ENCODE data around the gene UBXN11. TPM values are rescaled to one million over a fixed set of nuclear protein-coding genes. Genes with fewer than 3 reads are reported as not detected.

The UBXN11 gene
- total RNA-seq, 6 donors from 2014 or later: 25.7 to 194 (median 62.5) TPM

DNA sequence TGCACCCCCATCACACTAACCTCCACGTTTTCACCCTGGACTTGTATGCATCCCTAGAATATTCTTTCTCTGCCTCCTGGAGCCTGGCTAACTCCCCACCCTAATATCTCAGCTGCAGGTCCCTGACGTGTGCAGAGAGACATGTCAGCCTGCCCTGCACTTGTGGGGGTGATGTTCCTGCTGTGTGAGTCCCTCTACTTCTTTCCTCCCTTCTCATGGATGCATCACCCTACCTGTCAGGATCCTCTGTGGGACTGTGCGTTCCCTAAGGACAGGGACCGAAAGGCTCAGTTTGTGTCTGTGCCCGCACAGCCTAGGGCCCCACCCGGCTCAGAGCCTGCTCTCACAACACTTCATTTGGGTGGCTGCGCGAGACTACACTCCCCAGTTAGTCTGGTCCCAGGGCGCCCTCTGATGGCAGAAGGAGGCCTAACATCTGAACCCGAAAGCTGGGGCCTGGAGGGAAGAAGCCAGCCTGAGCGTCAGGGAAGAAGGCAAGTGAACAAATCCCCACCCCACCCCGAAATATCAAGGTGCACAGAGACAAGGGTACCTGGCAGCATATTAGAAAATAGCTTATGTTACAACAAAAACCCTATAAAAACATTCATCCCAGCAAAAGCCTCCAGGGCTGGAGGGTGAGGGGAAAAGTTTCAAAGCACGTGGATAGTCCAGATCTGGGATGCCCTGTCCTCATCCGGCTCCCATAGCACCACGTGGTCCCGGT is 15.0 kb upstream of the UBXN11 start:
- H3K27ac ChIP-seq: peak overlapping the region in 2 of 4 donors; percentile 18 to 25
- no peaks in the 10 kb centered on the region for H3K9me3 ChIP-seq
- peak; percentile 91 to 94 for ATAC-seq (ENCODE audit: low FRiP score in 2 of 2)
- DNase-seq: peak in 1 of 2 donors; percentile 94
- TF ChIP-seq POLR2AphosphoS5 (IDR thresholded peaks at IDR 0.05): no peak
- TF ChIP-seq, protein P1, sequence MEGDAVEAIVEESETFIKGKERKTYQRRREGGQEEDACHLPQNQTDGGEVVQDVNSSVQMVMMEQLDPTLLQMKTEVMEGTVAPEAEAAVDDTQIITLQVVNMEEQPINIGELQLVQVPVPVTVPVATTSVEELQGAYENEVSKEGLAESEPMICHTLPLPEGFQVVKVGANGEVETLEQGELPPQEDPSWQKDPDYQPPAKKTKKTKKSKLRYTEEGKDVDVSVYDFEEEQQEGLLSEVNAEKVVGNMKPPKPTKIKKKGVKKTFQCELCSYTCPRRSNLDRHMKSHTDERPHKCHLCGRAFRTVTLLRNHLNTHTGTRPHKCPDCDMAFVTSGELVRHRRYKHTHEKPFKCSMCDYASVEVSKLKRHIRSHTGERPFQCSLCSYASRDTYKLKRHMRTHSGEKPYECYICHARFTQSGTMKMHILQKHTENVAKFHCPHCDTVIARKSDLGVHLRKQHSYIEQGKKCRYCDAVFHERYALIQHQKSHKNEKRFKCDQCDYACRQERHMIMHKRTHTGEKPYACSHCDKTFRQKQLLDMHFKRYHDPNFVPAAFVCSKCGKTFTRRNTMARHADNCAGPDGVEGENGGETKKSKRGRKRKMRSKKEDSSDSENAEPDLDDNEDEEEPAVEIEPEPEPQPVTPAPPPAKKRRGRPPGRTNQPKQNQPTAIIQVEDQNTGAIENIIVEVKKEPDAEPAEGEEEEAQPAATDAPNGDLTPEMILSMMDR (IDR thresholded peaks at IDR 0.05): peak; percentile 84 to 96 (median 94)
- TF ChIP-seq POLR2A (IDR thresholded peaks at IDR 0.05): no peak
- TF ChIP-seq EP300 (IDR thresholded peaks at IDR 0.05): no peak
- H3K27me3 ChIP-seq: no peaks in the 10 kb centered on the region
- no peak overlapping the region for H3K4me3 ChIP-seq
- peaks cover 10 to 21% (median 14%) of the 10 kb centered on the region in 4 donors for H3K4me1 ChIP-seq
- 14 to 20% methylated on average over 12 to 16 of the region's 16 CpGs for WGBS, 2 donors
- no peaks in the 10 kb centered on the region for H3K36me3 ChIP-seq

DNA sequence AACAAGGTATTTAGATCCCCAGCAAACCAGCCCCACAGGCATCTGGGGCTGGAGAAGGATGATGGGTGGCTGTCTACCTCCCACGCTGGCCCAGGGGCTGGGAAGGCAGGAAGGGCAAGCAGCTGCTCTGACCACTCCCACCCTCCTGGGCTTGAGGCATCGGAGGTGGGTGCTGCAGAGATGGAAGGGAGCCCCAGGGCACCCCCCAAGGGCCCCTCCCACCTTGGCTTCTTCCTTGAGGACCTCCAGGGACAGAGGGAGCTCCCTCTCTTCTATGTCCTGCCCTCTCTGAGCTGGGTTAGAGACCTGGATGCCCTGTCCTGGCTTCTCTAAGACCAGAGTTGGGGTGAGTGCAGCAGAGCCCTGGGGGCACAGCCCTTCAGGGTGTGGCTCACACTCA is 14.5 kb upstream of the UBXN11 start:
- DNase-seq (no peak), ATAC-seq (ENCODE audit: low FRiP score in 2 of 2) (peak in 1 of 2 donors; percentile 4)
- Histone ChIP-seq H3K27ac (peak overlapping the region in 2 of 4 donors; percentile 18 to 25), H3K36me3 (no peaks in the 10 kb centered on the region), H3K27me3 (no peaks in the 10 kb centered on the region), H3K9me3 (no peaks in the 10 kb centered on the region), H3K4me3 (no peak overlapping the region), H3K4me1 (peaks cover 10 to 21% (median 14%) of the 10 kb centered on the region in 4 donors)
- 60 to 79% methylated on average over 2 of the region's 2 CpGs for WGBS, 2 donors
- TF ChIP-seq EP300 (IDR thresholded peaks at IDR 0.05): no peak
- no peak for TF ChIP-seq POLR2AphosphoS5 (IDR thresholded peaks at IDR 0.05)
- no peak for TF ChIP-seq POLR2A (IDR thresholded peaks at IDR 0.05)
- TF ChIP-seq, protein P1 (IDR thresholded peaks at IDR 0.05): no peak

DNA sequence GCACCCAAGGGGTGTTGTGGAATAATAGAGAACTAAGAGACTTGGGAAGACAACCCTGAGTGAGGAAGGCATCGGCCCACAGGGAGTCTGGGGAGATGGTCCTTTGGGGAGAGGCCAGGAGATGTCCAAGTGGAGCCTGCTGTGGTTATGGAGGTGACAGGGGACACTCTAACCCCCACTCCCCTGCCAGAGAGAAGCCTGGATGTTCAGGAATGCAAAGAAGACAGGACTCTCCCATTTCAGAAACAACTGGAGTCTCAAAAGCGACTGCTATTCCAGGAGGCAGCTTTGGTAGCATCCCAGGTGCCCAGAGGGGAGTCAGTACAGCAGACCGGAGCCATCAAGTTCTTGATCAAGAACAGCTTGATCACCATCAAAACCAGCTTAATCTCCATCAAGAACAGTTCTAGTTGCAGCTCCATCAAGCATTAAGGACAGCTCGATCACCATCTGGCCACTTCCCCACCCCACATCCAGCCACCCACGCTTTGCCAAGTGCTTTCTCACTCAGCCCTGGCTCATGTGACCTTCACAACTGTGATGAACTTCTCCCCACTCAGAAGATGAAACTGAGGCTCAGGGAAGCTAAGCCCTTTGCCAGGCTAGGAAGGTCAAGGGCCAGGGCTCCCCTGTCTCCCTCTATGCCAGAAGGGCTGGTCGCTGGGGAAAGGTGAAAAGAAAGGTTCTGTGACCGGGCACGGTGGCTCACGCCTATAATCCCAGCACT is 12.1 kb upstream of the UBXN11 start:
- Histone ChIP-seq H3K27me3 (no peaks in the 10 kb centered on the region), H3K4me1 (peaks cover 10 to 24% (median 20%) of the 10 kb centered on the region in 4 donors), H3K27ac (peak overlapping the region; percentile 57 to 76 (median 70)), H3K9me3 (no peaks in the 10 kb centered on the region), H3K36me3 (no peaks in the 10 kb centered on the region), H3K4me3 (peak overlapping the region in 3 of 4 donors; percentile 29 to 43 (median 39))
- DNase-seq (peak in 1 of 2 donors; percentile 64), ATAC-seq (ENCODE audit: low FRiP score in 2 of 2) (peak; percentile 15 to 57)
- peak in 1 of 4 donors; percentile 57 for TF ChIP-seq POLR2A (IDR thresholded peaks at IDR 0.05)
- no peak for TF ChIP-seq POLR2AphosphoS5 (IDR thresholded peaks at IDR 0.05)
- TF ChIP-seq, protein P1 (IDR thresholded peaks at IDR 0.05): no peak
- TF ChIP-seq EP300 (IDR thresholded peaks at IDR 0.05): no peak
- 68 to 79% methylated on average over 8 to 9 of the region's 9 CpGs for WGBS, 2 donors

DNA sequence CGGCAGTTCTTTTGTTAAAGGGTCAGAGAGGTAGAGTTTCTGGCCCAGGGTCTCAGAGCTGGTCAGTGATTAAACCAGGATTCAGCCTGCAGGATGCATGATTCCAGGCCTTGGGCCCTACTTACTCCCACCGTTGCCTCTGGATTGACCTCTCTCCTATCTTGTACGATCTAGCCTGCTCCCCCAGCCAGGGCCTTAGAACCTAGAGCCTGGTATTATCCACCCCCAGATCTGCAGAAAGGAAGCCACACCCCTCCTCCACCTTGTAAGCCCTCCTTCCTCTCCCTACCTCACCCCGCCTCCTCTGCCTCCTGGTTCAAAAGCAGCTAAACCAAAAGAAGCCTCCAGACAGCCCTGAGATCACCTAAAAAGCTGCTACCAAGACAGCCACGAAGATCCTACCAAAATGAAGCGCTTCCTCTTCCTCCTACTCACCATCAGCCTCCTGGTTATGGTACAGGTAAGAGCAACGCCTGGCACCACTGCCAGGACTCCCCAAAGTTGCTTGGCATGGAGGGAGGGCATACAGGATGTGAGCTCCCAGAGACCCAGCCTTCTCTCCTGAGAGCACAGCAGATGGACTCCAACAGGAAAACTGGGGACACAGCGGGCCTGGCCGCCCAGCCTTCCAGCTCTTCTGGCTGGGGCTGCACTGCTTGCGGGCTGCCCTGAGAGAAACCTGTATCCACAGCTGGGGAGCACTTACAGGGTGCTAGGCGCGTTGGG is 11.3 kb upstream of the UBXN11 start, which contains the start of gene CD52:
Gene CD52 (plus strand): TSS at position 347 of the 726 bp plus-strand sequence. CDS start 60 bp downstream, at position 407.
- ATAC-seq (ENCODE audit: low FRiP score in 2 of 2) (no peak), DNase-seq (no peak)
- H3K36me3 ChIP-seq: no peaks in the 10 kb centered on the region
- peak within 1 kb of the TSS; percentile 57 to 76 (median 70) for H3K27ac ChIP-seq
- peak within 1 kb of the TSS in 3 of 4 donors; percentile 29 to 43 (median 39) for H3K4me3 ChIP-seq
- no peaks in the 10 kb centered on the region for H3K27me3 ChIP-seq
- no peaks in the 10 kb centered on the region for H3K9me3 ChIP-seq
- TF ChIP-seq, protein P1 (IDR thresholded peaks at IDR 0.05): no peak
- no peak for TF ChIP-seq EP300 (IDR thresholded peaks at IDR 0.05)
- TF ChIP-seq POLR2A (IDR thresholded peaks at IDR 0.05): peak in 1 of 4 donors; percentile 44
- no peak for TF ChIP-seq POLR2AphosphoS5 (IDR thresholded peaks at IDR 0.05)
- H3K4me1 ChIP-seq: peaks cover 10 to 24% (median 20%) of the 10 kb centered on the region in 4 donors
- WGBS, 2 donors: 60 to 61% methylated on average over 8 to 12 of the region's 12 CpGs
